HepG2 (cell line): ENCODE data around the gene ZNF638. TPM values are rescaled to one million over a fixed set of nuclear protein-coding genes. Genes with fewer than 3 reads are reported as not detected.

ENCODE experiments used
- ATAC-seq: fragments of 200-7000 bp; cut with Tn5 transposase; 3 replicates; pipeline ENCODE4 v1.9.1; 2020; ENCODE audit warnings: mild to moderate bottlenecking, moderate library complexity
- BruUV-seq: library from RNA; stranded (reverse); fragments of 400-500 nt; replicated peaks from 2 replicates; lab custom pipeline; 2021; lab: Mats Ljungman, UMichigan
- CTCF ChIA-PET: fragments of 300-600 bp; formaldehyde crosslinking; extraction: SDS; loops from one replicate; lab custom pipeline; 2021; ENCODE audit warnings: low total read pairs, inconsistent platforms, low intra/inter-chr PET ratio; lab: Yijun Ruan, JAX
- POLR2A ChIA-PET: fragments of 350-600 bp; sonication (Branson Sonifier 250); formaldehyde crosslinking; loops from one replicate; lab custom pipeline; 2020; ENCODE audit warnings: antibody characterized with exemption, inconsistent platforms; lab: Yijun Ruan, JAX
- DNase-seq: peaks from one replicate; pipeline ENCODE4 v3.0.0-alpha.2; 2015; ENCODE audit warnings: low spot score
- FAIRE-seq: peaks from 3 replicates; lab custom pipeline; 2011; peaks lifted over from hg19 to GRCh38; lab: Jason Lieb, UNC
- H2AFZ ChIP-seq: one replicate; pipeline ENCODE4 v1.6.1; 2011; ENCODE audit warnings: low read length, inconsistent platforms
- H3K27ac ChIP-seq: fragments of 300-600 bp; 3 replicates; pipeline ENCODE4 v1.8.0; 2011; ENCODE audit warnings: mixed run types, mild to moderate bottlenecking, mixed read lengths, low read length, inconsistent platforms; ENCODE audit not compliant: insufficient read depth; ENCODE audit errors: extremely low read length
- H3K27me3 ChIP-seq, 2 experiments: fragments of 200-600 bp in 1 of 2; 2 replicates in 1 of 2; 3 replicates in 1 of 2; pipeline versions ENCODE4 v1.6.0 to v1.8.0; 2011; ENCODE audit warnings: low read length in 2 of 2, mild to moderate bottlenecking in 2 of 2, moderate library complexity in 2 of 2, inconsistent platforms in 1 of 2; ENCODE audit not compliant: insufficient read depth in 2 of 2, control insufficient read depth in 1 of 2
- H3K36me3 ChIP-seq, 2 experiments: fragments of 200-600 bp in 1 of 2; replicated peaks in 1 of 2; 2 replicates in 1 of 2; 3 replicates in 1 of 2; pipeline versions ENCODE4 v1.5.1 to v1.8.0; 2011; ENCODE audit warnings: low read length in 2 of 2, inconsistent platforms in 1 of 2; ENCODE audit not compliant: insufficient read depth in 2 of 2, control insufficient read depth in 1 of 2
- H3K4me1 ChIP-seq: 2 replicates; pipeline ENCODE4 v1.5.1; 2012; ENCODE audit warnings: low read length, inconsistent platforms; ENCODE audit not compliant: insufficient read depth
- H3K4me2 ChIP-seq: 2 replicates; pipeline ENCODE4 v1.6.0; 2011; ENCODE audit warnings: low read depth, low read length, inconsistent platforms
- H3K4me3 ChIP-seq, 3 experiments: fragments of 200-600 bp in 1 of 3; sonication (generic), shearing (Covaris generic) in 1 of 3; replicated peaks in 1 of 3; 2 replicates each; pipeline ENCODE4 v1.5.1; 2011 to 2016; ENCODE audit warnings: low read length in 3 of 3, inconsistent platforms in 2 of 3, low read depth in 2 of 3, mild to moderate bottlenecking in 2 of 3, control low read depth in 1 of 3, mixed read lengths in 1 of 3; ENCODE audit not compliant: insufficient read depth in 1 of 3
- H3K79me2 ChIP-seq: one replicate; pipeline ENCODE4 v1.6.1; 2011; ENCODE audit warnings: low read length, inconsistent platforms; ENCODE audit not compliant: insufficient read depth
- H3K9ac ChIP-seq: 2 replicates; pipeline ENCODE4 v1.6.0; 2011; ENCODE audit warnings: mild to moderate bottlenecking, low read depth, low read length, inconsistent platforms; ENCODE audit not compliant: insufficient read depth
- H3K9me3 ChIP-seq: 2 replicates; pipeline ENCODE4 v1.5.1; 2012; ENCODE audit warnings: mild to moderate bottlenecking, low read length
- H4K20me1 ChIP-seq: 2 replicates; pipeline ENCODE4 v1.6.0; 2011; ENCODE audit warnings: inconsistent platforms, mild to moderate bottlenecking, low read length, moderate library complexity; ENCODE audit not compliant: insufficient read depth
- CBX1 ChIP-seq: IDR thresholded peaks from one replicate; pipeline ENCODE4 v1.6.1; 2016; ENCODE audit warnings: antibody characterized with exemption, low read depth
- FOXK1 ChIP-seq: sonication (generic); formaldehyde crosslinking; IDR thresholded peaks from 2 replicates; pipeline ENCODE4 v1.4.0; 2020; ENCODE audit warnings: low read depth, missing genetic modification reagents, borderline replicate concordance
- JUND ChIP-seq: sonication (generic); formaldehyde crosslinking; IDR thresholded peaks from 2 replicates; pipeline ENCODE4 v1.8.0; 2022; ENCODE audit warnings: mild to moderate bottlenecking, missing genetic modification reagents
- MBD4 ChIP-seq: IDR thresholded peaks from 2 replicates; pipeline ENCODE4 v1.6.1; 2012; ENCODE audit warnings: low read length, inconsistent platforms, borderline replicate concordance
- MEF2D ChIP-seq: sonication (generic); formaldehyde crosslinking; IDR thresholded peaks from 2 replicates; pipeline ENCODE4 v1.5.1; 2020; ENCODE audit warnings: mild to moderate bottlenecking, missing genetic modification reagents
- MIXL1 ChIP-seq: IDR thresholded peaks from 2 replicates; pipeline ENCODE4 v1.6.1; 2016
- NCOA1 ChIP-seq: sonication (generic); formaldehyde crosslinking; IDR thresholded peaks from 2 replicates; pipeline ENCODE4 v1.9.0; 2021; ENCODE audit warnings: missing genetic modification reagents
- NR2C2 ChIP-seq: sonication (generic); formaldehyde crosslinking; IDR thresholded peaks from 2 replicates; pipeline ENCODE4 v1.4.0; 2020; ENCODE audit warnings: missing genetic modification reagents, mild to moderate bottlenecking, moderate library complexity, borderline replicate concordance
- TOE1 ChIP-seq: sonication (generic); formaldehyde crosslinking; IDR thresholded peaks from 2 replicates; pipeline ENCODE4 v1.4.0; 2020; ENCODE audit warnings: mild to moderate bottlenecking, missing genetic modification reagents
- ZFP82 ChIP-seq: sonication (generic); formaldehyde crosslinking; IDR thresholded peaks from 2 replicates; pipeline ENCODE4 v1.5.1; 2020; ENCODE audit warnings: mild to moderate bottlenecking, missing genetic modification reagents, borderline replicate concordance
- ZFYVE20 ChIP-seq: sonication (generic); formaldehyde crosslinking; IDR thresholded peaks from 2 replicates; pipeline ENCODE4 v1.8.0; 2023; ENCODE audit warnings: low read depth, mild to moderate bottlenecking, moderate library complexity, missing genetic modification reagents, borderline replicate concordance
- ZNF205 ChIP-seq: IDR thresholded peaks from 2 replicates; pipeline ENCODE4 v1.6.1; 2018; ENCODE audit warnings: missing biosample characterization, missing genetic modification reagents
- WGBS: methylation state at CpG from one replicate; pipeline ENCODE4 v1.1.6; 2017; ENCODE audit warnings: low lambda C conversion rate; 5-methylcytosine and 5-hydroxymethylcytosine counted together
- in situ Hi-C: cut with HindIII; loops from 2 replicates; pipeline ENCODE4 v1.10.0; 2017; ENCODE audit warnings: low pct_unique_long_range_greater_than_20kb; ENCODE audit not compliant: extremely low pct_ligation_motif_present
- intact Hi-C: fragments of 100-400 bp; cut with micrococcal nuclease; formaldehyde crosslinking; loops from one replicate; pipeline ENCODE4 v1.10.0; 2022; ENCODE audit not compliant: unreplicated experiment
- polyA plus RNA-seq, 8 experiments: library from polyadenylated mRNA; depleted of rRNA in 3 of 8; stranded (reverse) in 7 of 8; unstranded in 1 of 8; fragments of >200 nt; fragmentation: Illumina TruSeq in 4 of 8; extraction: Trizol in 4 of 8; gene quantifications; 2 replicates each; pipeline versions ENCODE4 v1.2.1 to v1.2.3, GENCODE V29; 2011 to 2016; ENCODE audit warnings: low read depth in 4 of 8, missing spikeins in 1 of 8, mixed read lengths in 1 of 8; ENCODE audit not compliant: insufficient read depth in 1 of 8
- total RNA-seq, 5 experiments: library from RNA; depleted of rRNA; stranded (reverse); fragments of >200 nt; fragmentation: Illumina TruSeq; extraction: Trizol; gene quantifications; 2 replicates each; pipeline ENCODE4 v1.2.3, GENCODE V29; 2016; ENCODE audit warnings: low read depth in 1 of 5
- TF ChIP-seq, protein P1 (sequence below): sonication (generic); formaldehyde crosslinking; conservative IDR thresholded peaks from 2 replicates; pipeline ENCODE4 v1.8.0; 2022; ENCODE audit warnings: missing genetic modification reagents
- TF ChIP-seq, protein P2 (sequence below): sonication (generic); formaldehyde crosslinking; IDR thresholded peaks from 2 replicates; pipeline ENCODE4 v1.4.0; 2020; ENCODE audit warnings: mild to moderate bottlenecking, missing genetic modification reagents, borderline replicate concordance
- TF ChIP-seq, protein P3 (sequence below): sonication (generic); formaldehyde crosslinking; IDR thresholded peaks from 2 replicates; pipeline ENCODE4 v1.4.0; 2020; ENCODE audit warnings: missing genetic modification reagents
- TF ChIP-seq, protein P4 (sequence below): sonication (generic); formaldehyde crosslinking; IDR thresholded peaks from 2 replicates; pipeline ENCODE4 v1.5.1; 2020; ENCODE audit warnings: missing genetic modification reagents, mild to moderate bottlenecking, borderline replicate concordance

Gene ZNF638
- total and polyA plus RNA-seq, 2 of the 13 experiments (the other 11 are each of a cell fraction or from before 2014, with no cell fraction given) = 92.7 to 144 TPM

DNA sequence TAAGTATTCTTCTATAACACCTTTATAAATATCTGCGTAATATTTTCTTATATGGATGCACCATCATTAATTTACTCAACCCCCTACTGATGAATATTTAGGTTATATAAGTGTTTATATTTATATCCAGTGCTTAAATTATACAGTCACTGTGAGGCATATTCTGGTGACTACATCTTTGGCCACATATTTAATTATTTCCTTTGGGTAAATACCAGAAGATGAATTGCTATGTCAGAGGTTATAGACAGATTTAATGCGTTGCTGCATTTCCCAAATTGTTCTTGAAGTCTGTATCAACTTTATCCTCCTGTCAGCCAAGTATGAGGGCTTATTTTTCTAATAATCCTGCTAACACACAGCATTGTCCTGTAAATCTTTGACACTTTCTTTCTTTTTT, 140.4 kb downstream of the ZNF638 start (continued):
- TF ChIP-seq NR2C2 (CRISPR knock-in tag) (no peak), MIXL1 (CRISPR knock-in tag) (no peak), ZNF205 (CRISPR knock-in tag) (no peak), ZFYVE20 (no peak), MBD4 (no peak)
- TF ChIP-seq, all 625 proteins: peak for 0

DNA sequence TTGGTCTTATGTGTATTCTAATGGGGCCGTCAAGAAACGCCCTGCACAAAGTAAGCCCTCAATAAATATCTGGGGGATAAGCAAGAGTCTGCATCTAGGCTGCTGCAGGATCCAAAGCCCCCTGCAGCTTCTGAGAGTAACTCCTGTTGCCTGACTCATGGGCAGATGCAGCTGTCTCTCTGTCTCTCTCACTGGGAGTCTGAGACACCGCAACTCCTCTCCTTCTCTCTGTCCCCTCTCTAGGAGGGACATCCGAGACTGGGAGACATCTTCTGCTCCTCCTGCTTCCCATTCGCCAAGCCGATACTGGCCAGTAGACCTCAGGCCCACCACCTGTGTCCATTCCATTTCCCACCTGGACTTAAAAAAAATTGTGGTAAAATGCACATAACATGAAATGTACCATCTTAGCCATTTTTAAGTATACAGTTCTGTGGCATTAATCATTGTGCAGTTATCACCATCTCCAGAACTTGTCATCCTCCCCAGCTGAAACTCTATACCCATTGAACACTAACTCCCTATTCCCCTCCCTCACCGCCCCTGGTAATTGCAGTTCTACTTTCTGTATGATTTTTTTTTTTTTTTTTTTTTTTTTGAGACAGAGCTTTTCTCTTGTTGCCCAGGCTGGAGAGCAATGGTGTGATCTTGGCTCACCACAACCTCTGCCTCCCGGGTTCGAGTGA, 141.9 kb downstream of the ZNF638 start:
- H3K4me3 ChIP-seq = no peak overlapping the region
- intact Hi-C loops (no loop called here), in situ Hi-C loops (no loop called here)
- no peaks in the 10 kb centered on the region for H3K79me2 ChIP-seq
- POLR2A ChIA-PET = no interaction called here
- no peak overlapping the region for H3K4me2 ChIP-seq
- H2AFZ ChIP-seq = no peak overlapping the region
- no peak overlapping the region for H3K9ac ChIP-seq
- H3K9me3 ChIP-seq = no peaks in the 10 kb centered on the region
- ATAC-seq (no peak), FAIRE-seq (no peak), DNase-seq (no peak)
- no peak overlapping the region for H3K27ac ChIP-seq
- 46% methylated on average over 9 of the region's 9 CpGs for WGBS
- no TSS peak for BruUV-seq
- CTCF ChIA-PET = no interaction called here
- no peaks in the 10 kb centered on the region for H3K4me1 ChIP-seq
- H4K20me1 ChIP-seq = no peaks in the 10 kb centered on the region
- H3K36me3 ChIP-seq = no peaks in the 10 kb centered on the region
- peaks cover 4 to 28% of the 10 kb centered on the region in 2 experiments for H3K27me3 ChIP-seq
- no peak for TF ChIP-seq TOE1
- no peak for TF ChIP-seq NCOA1
- no peak for TF ChIP-seq JUND (CRISPR knock-in tag)
- TF ChIP-seq, protein P1, sequence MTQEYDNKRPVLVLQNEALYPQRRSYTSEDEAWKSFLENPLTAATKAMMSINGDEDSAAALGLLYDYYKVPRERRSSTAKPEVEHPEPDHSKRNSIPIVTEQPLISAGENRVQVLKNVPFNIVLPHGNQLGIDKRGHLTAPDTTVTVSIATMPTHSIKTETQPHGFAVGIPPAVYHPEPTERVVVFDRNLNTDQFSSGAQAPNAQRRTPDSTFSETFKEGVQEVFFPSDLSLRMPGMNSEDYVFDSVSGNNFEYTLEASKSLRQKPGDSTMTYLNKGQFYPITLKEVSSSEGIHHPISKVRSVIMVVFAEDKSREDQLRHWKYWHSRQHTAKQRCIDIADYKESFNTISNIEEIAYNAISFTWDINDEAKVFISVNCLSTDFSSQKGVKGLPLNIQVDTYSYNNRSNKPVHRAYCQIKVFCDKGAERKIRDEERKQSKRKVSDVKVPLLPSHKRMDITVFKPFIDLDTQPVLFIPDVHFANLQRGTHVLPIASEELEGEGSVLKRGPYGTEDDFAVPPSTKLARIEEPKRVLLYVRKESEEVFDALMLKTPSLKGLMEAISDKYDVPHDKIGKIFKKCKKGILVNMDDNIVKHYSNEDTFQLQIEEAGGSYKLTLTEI = no peak
- no peak for TF ChIP-seq ZFP82 (CRISPR knock-in tag)
- TF ChIP-seq FOXK1 (CRISPR knock-in tag) = no peak
- no peak for TF ChIP-seq MEF2D (CRISPR knock-in tag)
- TF ChIP-seq CBX1 = no peak
- TF ChIP-seq, protein P2, sequence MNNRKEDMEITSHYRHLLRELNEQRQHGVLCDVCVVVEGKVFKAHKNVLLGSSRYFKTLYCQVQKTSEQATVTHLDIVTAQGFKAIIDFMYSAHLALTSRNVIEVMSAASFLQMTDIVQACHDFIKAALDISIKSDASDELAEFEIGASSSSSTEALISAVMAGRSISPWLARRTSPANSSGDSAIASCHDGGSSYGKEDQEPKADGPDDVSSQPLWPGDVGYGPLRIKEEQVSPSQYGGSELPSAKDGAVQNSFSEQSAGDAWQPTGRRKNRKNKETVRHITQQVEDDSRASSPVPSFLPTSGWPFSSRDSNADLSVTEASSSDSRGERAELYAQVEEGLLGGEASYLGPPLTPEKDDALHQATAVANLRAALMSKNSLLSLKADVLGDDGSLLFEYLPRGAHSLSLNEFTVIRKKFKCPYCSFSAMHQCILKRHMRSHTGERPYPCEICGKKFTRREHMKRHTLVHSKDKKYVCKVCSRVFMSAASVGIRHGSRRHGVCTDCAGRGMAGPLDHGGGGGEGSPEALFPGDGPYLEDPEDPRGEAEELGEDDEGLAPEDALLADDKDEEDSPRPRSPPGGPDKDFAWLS (CRISPR knock-in tag) = no peak
- TF ChIP-seq, protein P3, sequence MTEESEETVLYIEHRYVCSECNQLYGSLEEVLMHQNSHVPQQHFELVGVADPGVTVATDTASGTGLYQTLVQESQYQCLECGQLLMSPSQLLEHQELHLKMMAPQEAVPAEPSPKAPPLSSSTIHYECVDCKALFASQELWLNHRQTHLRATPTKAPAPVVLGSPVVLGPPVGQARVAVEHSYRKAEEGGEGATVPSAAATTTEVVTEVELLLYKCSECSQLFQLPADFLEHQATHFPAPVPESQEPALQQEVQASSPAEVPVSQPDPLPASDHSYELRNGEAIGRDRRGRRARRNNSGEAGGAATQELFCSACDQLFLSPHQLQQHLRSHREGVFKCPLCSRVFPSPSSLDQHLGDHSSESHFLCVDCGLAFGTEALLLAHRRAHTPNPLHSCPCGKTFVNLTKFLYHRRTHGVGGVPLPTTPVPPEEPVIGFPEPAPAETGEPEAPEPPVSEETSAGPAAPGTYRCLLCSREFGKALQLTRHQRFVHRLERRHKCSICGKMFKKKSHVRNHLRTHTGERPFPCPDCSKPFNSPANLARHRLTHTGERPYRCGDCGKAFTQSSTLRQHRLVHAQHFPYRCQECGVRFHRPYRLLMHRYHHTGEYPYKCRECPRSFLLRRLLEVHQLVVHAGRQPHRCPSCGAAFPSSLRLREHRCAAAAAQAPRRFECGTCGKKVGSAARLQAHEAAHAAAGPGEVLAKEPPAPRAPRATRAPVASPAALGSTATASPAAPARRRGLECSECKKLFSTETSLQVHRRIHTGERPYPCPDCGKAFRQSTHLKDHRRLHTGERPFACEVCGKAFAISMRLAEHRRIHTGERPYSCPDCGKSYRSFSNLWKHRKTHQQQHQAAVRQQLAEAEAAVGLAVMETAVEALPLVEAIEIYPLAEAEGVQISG (CRISPR knock-in tag) = no peak
- TF ChIP-seq, protein P4, sequence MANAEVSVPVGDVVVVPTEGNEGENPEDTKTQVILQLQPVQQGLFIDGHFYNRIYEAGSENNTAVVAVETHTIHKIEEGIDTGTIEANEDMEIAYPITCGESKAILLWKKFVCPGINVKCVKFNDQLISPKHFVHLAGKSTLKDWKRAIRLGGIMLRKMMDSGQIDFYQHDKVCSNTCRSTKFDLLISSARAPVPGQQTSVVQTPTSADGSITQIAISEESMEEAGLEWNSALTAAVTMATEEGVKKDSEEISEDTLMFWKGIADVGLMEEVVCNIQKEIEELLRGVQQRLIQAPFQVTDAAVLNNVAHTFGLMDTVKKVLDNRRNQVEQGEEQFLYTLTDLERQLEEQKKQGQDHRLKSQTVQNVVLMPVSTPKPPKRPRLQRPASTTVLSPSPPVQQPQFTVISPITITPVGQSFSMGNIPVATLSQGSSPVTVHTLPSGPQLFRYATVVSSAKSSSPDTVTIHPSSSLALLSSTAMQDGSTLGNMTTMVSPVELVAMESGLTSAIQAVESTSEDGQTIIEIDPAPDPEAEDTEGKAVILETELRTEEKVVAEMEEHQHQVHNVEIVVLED (CRISPR knock-in tag) = no peak
